ENCODE measurements around the gene COPS9.

Gene COPS9

DNA sequence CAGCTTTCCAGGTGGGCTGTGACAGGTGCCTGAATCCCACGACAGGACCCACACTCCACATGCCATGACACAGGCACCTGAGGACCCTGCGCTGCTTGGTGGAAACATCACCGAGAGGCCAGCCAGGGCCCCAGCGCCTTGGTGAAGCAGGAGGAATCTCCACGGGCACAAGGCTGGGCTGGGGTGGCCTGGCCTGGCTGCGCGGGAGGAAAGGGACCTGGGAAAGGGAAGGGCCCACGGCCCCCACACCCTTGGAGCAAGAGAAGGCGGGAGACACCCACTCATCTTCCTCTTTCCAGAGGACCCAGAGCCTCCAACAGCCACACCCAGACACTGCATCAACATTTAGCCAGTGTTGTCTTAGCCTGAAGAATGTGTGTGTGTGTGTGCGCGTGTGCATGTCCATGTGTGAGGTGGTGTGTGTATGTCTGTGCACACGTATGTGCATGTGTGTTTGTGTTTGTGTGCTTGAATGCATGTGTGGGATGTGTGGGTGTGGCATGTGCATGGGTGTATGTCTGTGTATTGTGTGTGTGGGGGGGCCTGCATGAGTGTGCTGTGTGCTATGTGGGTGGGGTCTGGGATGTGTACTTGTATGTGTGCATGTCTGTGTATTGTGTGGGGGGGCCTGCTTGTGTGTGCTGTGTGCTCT lies 10.6 kb upstream of the COPS9 start:
- no peak overlapping the region for H3K27ac ChIP-seq

GRCh38 chr2:240146141-240146561 lies 10.0 kb upstream of the COPS9 start:
- no peak for TF ChIP-seq CTCF (conservative IDR thresholded peaks at IDR 0.05)
- TF ChIP-seq ZFX (IDR thresholded peaks at IDR 0.05), result no peak

More for the DNA sequence above, 10.6 kb upstream of the COPS9 start:
- no peak for TF ChIP-seq ZFX (IDR thresholded peaks at IDR 0.05)
- TF ChIP-seq CTCF (conservative IDR thresholded peaks at IDR 0.05), result no peak

GRCh38 chr2:240145461-240145860 lies 9.4 kb upstream of the COPS9 start:
- TF ChIP-seq CTCF (conservative IDR thresholded peaks at IDR 0.05), result no peak
- no peak for TF ChIP-seq ZFX (IDR thresholded peaks at IDR 0.05)
- no peak overlapping the region for H3K27ac ChIP-seq

More at GRCh38 chr2:240146141-240146561, 10.0 kb upstream of the COPS9 start:
- no peak overlapping the region for H3K27ac ChIP-seq

DNA sequence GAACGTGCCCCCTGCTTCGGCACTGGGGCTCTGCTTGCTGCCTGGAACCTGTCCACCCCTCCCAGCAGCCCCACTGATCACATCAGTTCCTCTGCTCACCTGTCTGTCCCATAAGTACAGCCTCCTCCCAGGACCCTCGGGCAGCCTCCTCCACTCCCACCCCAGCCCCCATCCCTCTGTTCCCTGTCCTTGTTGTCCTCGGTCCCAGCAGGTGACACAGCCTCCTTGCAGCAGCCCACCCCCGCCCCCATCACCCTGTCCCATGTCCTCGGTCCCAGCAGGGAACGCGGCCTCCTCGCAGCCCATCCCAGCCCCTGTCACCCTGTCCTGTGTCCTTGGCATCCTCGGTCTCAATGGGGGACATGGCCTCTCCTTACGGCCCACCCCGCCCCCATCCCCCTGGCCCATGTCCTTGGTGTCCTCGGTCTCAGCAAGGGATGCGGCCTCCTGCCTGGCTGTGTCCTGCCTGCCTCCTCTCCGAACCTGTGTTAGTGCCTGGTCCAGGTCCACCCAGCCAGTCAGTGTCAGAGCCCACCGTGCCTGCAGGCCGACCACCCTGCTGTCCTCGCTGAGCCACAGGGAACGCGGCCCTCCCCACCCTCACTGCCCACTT lies 8.7 kb upstream of the COPS9 start:
- no peak overlapping the region for H3K27ac ChIP-seq
- TF ChIP-seq ZFX (IDR thresholded peaks at IDR 0.05) (no peak), CTCF (conservative IDR thresholded peaks at IDR 0.05) (no peak)

GRCh38 chr2:240143801-240144648 lies 7.9 kb upstream of the COPS9 start:
- no peak overlapping the region for H3K27ac ChIP-seq
- TF ChIP-seq ZFX (IDR thresholded peaks at IDR 0.05), result no peak
- peak; percentile 88 for TF ChIP-seq CTCF (conservative IDR thresholded peaks at IDR 0.05)

GRCh38 chr2:240143276-240143675 lies 7.2 kb upstream of the COPS9 start:
- H3K27ac ChIP-seq, result no peak overlapping the region
- TF ChIP-seq CTCF (conservative IDR thresholded peaks at IDR 0.05) (no peak), ZFX (IDR thresholded peaks at IDR 0.05) (no peak)

DNA sequence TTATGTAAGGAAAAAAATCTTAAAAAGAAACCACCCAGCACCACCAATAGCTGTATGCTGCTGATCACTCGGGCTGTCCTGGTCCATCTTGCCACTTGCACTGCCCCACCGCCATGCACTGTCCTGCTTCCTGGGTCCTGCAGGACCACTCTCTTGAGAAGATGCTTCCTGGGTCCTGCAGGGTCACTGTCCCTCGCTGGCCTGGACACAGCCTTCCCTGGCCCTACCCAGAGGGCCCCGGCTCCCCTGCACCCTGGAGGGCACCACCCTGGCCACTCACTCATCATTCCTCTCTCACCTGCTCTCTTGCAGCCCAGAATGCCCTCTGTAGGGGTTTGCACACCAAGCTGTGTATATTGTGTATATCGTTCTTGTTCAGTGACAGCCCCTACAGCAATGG lies 6.8 kb upstream of the COPS9 start:
- no peak overlapping the region for H3K27ac ChIP-seq
- TF ChIP-seq ZFX (IDR thresholded peaks at IDR 0.05) (no peak), CTCF (conservative IDR thresholded peaks at IDR 0.05) (no peak)

Data from C4-2B (cell line).